HG03039 (cell line): ENCODE results near the gene P2RX6.
"Not testable (repeated sequence)": the region's sequence is repeated elsewhere in the genome, so short reads cannot be mapped to it uniquely, and the experiment has no call there.

ENCODE experiments used
- ATAC-seq: cut with Tn5 transposase; IDR thresholded peaks from one replicate; pipeline ENCODE4 v1.9.1; 2021; ENCODE audit warnings: mild to moderate bottlenecking, moderate library complexity; ENCODE audit not compliant: unreplicated experiment

Gene P2RX6

DNA sequence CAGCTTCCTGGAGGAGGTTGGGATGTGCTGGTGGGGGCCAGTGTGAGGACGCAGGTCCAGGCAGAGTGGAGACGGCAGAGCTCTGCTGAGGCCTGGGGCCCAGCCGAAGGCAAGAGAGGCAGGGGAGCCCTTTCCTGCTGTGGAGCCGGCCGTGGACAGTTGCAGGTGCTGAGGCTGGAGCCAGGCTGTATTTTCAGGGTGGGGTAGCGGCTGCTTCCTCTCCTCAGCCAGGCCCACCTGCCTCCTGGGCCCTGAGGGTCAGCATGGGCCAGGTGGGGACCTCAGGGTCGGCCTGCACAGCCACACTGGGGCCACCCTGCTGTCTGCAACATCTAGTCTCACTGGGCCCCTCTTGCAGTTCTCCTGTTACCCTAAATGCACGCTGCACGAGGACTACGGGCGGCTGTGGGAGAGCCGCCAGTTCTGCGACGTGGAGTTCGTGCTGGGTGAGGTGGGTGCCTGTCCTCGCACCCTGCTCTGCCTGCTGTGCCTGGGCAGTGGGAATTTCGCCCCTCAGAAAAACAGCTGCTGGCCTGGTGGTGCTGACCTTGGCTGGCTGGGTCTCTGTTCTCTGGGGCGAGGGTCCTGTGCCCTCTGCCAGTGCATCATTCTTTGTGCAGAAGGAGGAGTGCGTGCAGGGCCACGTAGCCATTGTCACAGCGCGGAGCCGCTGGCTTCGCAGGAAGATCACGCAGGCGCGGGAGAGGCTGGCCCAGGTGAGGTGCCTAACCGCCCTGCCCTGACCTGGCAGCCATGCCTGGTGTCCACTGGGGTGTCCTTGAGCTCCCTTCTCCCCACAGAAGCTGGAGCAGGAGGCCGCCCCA is 21.4 kb upstream of the P2RX6 start:
- no peak for ATAC-seq

- ATAC-seq: no peak
These were observed 20.6 kb upstream of the P2RX6 start for GRCh38 chr22:20994128-20994901.

- no peak for ATAC-seq
These were observed 20.1 kb upstream of the P2RX6 start for GRCh38 chr22:20994902-20995241.

DNA sequence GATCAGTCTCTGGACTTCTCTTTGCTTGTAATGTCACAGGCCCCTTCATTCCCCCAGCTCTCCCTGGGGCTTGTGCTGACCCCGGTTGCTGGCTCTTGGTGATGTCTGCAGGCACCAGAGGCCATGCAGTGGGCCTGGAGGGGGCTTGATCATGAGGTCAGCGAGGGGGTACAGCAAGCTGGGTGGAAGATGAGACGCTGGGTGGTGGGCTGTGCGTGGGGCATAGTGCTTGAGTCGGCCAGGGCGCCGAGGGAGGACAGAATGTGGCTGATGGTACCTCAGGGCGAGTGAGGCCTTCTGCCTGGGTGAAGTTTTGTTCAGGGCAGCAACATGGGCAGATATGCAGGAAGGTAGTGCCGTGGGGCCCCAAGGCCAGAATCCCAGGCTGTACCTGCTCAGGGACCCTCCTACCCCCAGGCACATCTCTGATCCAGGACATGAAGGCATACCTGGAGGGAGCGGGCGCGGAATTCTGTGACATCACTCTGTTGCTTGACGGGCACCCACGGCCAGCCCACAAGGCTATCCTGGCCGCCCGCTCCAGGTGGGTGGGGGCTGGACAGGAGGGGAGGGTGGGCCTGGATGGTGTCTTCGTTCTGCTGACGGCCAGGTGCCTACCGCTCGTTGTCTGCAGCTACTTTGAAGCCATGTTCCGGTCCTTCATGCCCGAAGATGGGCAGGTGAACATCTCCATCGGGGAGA is 19.5 kb upstream of the P2RX6 start:
- no peak for ATAC-seq

DNA sequence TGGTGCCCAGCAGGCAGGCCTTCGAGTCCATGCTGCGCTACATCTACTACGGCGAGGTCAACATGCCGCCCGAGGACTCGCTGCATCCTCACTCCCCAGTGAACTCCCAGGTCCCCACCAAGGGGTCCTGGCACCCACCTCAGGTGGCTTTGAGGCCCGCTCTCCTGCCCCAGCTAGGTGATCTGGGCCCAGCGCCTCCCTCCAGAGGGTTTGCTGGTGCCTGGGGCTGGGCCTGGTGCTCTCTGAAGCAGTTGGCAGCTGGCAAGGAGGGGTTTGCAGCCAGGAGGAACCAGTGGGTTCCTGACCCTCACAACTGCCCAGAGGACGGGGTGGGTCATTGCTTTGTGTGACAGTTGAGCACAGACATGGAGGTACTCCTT is 18.9 kb upstream of the P2RX6 start:
- ATAC-seq: no peak

DNA sequence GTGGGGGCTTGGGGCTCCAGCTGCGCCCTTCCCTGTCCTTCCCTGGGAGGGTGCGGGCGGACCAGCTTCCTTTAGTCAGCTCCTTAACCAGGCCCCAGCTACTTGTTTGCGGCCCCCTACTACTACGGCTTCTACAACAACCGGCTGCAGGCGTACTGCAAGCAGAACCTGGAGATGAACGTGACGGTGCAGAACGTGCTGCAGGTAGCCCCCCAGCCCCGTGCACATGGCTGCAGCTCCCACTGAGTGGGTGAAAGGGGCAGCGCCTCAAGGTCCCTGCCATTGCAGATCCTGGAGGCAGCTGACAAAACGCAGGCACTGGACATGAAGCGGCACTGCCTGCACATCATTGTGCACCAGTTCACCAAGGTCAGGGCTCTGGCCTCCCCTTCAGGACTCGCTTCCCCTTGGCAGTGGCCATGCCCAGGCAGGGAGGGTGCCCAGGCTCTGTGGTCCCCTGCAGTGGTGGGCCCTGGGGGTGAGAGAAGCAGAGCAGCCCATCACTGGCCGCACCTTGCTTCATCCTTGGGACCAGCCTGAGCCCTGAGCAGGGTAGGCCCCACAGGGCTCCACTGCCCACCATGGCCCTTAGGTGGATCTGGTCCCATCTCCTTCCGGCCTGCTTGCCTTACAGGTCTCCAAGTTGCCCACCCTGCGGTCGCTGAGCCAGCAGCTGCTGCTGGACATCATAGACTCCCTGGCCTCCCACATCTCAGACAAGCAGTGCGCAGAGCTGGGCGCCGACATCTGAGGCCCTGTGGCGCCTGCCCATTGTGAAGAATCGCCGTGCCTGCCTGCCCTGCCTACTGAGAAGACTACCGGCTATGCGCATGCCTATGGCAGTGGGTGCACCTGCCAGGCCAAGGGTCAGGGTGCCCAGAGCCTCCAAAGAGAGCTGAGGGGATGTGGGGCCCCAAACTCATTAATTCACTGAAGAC is 18.1 kb upstream of the P2RX6 start:
- no peak for ATAC-seq

DNA sequence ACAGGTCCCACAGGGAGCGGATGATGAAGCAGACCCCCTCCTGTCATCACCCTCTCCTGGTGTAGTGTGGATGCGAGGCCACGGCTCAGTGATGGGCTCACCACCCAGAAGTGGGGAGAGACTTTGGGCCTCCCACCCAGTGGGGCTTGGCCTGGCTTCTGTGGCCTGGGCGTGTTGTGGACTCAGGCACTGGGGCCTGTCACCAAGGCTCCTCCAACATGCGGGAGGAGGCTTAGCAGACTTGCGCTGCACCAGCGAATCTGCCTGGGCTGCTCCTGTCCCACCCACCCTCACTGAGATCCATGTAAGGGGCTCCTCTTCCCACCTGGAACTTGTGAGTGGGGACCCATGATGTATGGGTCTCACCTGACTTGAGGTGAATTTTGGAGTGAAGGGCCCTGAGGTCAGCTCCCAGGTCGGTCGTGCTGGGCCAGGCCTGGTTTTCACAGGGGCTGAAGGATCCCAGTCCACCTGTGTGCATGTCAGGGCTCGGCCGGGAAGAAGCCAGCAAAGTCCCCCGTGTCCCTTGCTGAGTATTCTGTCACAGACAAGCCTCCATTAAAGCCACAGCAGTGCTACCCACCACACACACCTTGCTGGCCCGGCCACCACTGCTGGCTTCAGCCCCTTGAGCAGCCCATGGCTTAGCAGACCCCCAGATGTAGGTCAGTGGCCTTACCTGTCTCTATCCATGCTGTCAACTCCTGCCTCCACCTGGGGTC is 17.3 kb upstream of the P2RX6 start:
- no peak for ATAC-seq

DNA sequence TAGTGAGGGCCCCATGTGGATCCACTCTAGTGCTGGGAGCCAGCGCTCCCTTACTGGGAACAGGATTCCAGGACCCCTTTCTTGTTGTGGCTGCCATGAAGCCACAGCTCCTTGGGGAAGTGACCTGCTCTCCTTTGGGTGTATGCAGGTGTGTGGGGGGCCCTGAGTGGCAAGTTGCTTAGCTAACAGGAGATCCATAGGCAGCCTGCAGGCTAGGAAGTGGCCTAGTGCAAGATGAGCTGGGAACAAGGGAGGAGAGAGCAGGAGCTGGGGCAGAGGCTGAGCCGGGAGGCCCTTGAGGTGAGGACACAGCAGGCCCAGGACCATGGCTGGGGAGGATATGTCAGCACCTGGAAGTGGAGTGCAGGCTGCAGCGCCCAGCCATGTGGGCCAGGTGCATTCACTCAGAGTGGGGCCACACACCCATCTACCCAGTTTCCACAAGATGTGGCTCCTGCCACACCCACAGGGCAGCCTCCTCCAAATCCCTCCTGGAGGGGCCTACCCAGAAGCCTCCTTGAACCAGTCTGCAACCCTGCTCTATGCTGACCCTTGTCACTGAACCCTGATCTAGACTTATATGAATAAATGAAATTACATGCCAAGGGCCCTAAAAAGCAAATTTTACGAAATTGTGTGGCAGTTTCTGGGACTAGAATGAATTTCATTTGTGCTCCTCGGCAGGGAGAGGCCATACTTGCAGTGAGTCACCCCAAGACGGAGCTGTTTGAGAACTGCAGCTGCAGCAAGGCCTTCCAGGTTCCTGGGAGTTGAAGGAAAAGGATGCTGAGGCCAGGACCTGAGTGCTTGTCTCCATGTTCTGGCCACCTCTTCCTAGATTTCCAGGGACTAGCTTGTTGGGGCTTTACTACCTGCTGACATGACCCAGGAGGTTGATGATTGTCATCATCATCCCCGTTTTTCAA is 16.3 kb upstream of the P2RX6 start:
- no peak for ATAC-seq

GRCh38 chr22:20999350-21000206 is 15.4 kb upstream of the P2RX6 start:
- ATAC-seq: no peak

- ATAC-seq: no peak
These were observed 14.6 kb upstream of the P2RX6 start for GRCh38 chr22:21000207-21000986.

DNA sequence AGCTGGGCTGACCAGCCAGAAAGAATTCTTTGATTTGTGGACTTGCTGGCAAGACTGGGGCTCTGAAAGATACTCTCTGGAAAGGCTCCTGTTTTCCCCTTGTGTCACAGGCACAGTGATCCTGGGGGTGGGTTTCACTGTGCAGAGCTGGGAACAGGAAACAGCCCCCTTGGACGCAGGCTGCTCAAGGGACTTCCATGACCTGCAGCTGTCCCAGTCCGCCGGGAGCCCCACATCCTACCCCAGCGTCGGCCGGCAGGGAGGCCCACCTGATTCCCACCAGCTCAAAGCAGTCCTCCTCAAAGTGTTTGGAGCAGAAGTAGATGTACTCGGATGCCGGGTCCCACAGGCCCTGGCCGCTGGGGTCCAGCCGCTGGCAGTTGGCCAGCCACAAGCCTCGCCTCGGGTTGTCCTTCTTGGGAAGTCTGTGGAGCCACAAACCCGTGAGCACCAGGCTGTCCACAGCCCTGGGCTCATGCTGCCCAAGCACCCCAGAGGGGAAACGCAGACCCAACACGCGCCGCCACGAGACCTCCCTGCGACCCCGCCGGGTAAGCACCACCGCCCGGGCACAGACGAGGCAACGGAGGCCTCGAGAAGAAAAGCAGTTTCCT is 13.9 kb upstream of the P2RX6 start:
- peak; percentile 7 for ATAC-seq

- ATAC-seq: peak; percentile 75
These were observed 13.2 kb upstream of the P2RX6 start, which contains the start of gene THAP7 for GRCh38 chr22:21001601-21002325. Gene THAP7, minus strand, starts transcription at chr22:21002118. Its CDS starts 207 bp downstream, at chr22:21001911.

- no peak for ATAC-seq
These were observed 11.2 kb upstream of the P2RX6 start for GRCh38 chr22:21003782-21004181.

GRCh38 chr22:21009208-21009607 is 5.8 kb upstream of the P2RX6 start:
- ATAC-seq: not testable (repeated sequence)

- ATAC-seq: no peak
These were observed 5.1 kb upstream of the P2RX6 start for GRCh38 chr22:21009638-21010425.
